Activated T-helper 9 cell treated with anti-CD3 and anti-CD28 coated beads, Interleukin-2, amount 50 U/mL, for 16 hours (primary cell): Measurements from ENCODE around the gene SSNA1.

Source experiments
- DNase-seq: peaks from one replicate; pipeline ENCODE4 v3.0.0-alpha.2; 2020; ENCODE audit warnings: low read depth

SSNA1 gene

GRCh38 chr9:137152844-137153405 lies 35.6 kb upstream of the SSNA1 start:
- DNase-seq, result no peak

GRCh38 chr9:137156567-137157375 lies 31.7 kb upstream of the SSNA1 start:
- peak; percentile 52 for DNase-seq

GRCh38 chr9:137157618-137158415 lies 30.7 kb upstream of the SSNA1 start:
- DNase-seq, result no peak

DNA sequence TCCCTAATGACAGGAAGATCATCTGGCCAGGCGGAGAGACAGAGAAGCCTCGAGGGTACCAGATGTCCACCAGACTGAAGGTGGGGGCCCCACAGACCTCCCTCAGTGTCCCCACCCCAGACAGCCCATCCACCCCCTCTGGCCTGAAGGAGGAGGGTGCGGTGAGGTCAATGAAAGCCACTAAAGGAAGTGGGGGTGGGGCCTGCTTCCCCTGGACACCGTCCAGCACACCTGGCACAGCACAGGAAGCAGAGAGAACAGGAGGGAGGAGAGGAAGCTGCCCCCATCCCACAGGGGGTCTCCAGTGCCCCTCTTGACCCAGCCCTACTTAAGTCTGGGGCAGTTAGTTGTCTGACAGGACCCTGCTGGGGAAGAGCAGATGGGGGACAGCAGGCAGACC lies 29.9 kb upstream of the SSNA1 start:
- no peak for DNase-seq

DNA sequence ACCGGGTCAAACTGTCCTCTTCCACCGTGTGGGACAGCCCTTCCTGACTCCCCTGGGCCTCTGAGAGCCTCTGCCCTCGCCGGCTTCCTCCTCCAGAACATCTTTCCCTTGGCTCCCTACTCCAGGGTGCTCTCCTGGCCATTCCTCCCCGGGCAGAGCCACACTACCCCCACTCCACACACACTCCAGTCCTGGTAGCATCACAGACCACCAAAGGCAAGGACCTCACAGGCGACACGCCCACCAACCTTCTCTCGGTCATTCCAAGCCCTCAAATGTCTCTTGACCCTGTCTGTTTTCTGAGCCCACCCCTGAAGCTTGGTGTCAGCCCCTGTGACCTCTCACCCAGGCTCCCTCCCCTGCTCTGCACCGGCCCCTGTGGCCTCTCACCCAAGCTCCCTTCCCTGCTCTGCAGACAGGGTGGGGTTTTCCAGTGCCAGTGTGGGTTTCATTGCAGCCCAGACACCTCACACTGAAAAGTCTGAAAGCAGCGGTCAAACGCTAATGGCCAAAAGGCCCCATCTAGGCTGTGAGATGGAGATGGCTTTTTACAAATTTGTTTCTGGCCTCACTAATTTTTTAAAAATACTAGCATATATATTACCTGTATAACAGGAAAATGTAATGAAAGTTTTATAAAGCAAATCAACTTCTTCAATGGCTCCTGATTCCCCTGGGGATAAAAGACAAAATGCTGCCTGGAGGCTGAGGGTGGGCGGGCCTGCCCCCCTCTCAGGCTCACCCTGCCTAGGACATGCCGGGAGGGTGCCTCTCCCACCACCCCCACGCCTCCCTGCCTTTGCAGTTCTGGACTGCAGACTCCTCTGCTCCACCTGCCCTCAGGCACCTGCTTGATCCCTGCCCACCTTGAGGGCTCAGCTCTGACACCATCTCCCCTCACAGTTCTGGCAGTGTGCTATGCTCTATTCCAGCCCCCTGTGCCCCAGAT lies 29.1 kb upstream of the SSNA1 start:
- no peak for DNase-seq

- DNase-seq, result no peak
Observed at GRCh38 chr9:137160054-137160425, 28.4 kb upstream of the SSNA1 start.

DNA sequence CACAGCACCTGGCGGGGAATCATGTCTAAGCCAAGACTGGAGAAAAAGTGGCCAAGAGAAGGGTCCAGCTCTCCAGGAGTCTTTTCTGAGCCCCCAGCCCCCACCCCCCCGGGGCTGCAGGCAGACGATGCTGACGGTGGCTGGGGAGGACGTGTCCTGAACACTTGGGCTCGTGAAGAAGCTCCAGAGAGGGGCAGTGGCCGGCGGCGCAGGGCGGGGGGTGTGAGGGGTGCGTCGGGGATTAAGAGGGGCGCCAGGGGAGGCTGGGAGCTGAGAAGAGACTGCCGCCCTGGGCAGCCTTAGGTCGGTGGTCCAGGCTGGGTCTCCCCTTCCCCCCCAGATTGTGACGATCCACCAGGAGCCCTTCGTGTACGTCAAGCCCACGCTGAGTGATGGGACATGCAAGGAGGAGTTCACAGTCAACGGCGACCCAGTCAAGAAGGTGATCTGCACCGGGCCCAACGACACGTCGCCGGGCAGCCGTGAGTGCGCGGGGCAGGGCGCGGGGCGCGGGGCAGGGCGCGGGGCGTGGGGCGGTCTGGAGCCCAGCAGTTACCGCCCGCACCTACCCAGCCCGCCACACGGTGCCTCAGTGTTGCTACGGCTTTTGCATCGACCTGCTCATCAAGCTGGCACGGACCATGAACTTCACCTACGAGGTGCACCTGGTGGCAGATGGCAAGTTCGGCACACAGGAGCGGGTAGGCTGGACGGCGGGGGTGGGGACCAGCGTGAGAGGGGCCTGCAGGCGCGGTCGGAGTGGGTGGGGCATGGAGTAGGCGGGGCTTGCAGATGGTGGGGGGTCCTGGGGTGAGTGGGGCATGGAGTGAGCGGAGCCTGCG lies 27.5 kb upstream of the SSNA1 start:
- no peak for DNase-seq

DNA sequence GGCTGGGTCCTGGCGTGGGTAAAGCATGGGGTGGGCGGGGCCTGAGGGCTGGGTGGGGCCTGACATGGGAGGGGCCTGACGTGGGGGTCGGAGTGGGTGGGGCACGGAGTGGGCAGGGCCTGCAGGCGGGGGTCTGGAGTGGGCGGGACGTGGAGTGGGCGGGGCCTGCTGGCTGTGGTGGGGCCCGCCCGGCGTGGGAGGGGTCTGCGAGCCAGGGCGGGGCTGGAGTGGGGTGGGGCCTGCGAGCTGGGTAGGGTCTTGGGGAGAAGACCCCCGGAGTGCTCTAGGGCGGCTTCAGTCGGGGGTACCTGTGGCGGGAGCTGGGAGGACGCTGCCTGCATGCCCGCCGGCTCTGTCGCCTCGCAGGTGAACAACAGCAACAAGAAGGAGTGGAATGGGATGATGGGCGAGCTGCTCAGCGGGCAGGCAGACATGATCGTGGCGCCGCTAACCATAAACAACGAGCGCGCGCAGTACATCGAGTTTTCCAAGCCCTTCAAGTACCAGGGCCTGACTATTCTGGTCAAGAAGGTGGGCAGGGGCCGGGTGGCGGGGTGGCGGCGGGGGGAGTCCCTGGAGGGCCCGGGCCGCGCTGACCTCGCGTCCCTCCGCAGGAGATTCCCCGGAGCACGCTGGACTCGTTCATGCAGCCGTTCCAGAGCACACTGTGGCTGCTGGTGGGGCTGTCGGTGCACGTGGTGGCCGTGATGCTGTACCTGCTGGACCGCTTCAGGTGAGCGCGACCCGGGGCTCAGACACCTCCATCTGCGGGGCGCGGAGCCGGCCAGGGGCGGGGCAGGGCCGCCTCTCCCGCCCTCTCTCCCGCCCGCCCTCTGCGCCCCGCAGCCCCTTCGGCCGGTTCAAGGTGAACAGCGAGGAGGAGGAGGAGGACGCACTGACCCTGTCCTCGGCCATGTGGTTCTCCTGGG lies 26.7 kb upstream of the SSNA1 start:
- no peak for DNase-seq

- DNase-seq, result no peak
Observed at GRCh38 chr9:137162505-137163364, 25.7 kb upstream of the SSNA1 start.

DNA sequence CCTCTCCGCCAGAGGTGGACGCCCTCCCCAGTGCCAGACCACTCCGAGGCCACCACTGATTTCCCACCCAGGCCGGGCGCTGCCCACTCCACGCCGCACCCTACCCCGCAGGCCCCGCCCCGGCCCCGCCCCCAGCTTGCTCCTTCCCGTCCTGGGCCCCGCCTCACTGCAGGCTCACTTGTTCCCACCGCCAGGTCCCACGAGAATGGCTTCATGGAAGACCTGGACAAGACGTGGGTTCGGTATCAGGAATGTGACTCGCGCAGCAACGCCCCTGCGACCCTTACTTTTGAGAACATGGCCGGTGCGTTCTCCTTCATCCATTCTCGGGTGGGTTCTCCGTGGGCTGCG lies 25.1 kb upstream of the SSNA1 start:
- no peak for DNase-seq

- DNase-seq, result no peak
Observed at GRCh38 chr9:137163805-137164204, 24.7 kb upstream of the SSNA1 start.

- DNase-seq, result no peak
Observed at GRCh38 chr9:137164370-137165249, 23.9 kb upstream of the SSNA1 start.

DNA sequence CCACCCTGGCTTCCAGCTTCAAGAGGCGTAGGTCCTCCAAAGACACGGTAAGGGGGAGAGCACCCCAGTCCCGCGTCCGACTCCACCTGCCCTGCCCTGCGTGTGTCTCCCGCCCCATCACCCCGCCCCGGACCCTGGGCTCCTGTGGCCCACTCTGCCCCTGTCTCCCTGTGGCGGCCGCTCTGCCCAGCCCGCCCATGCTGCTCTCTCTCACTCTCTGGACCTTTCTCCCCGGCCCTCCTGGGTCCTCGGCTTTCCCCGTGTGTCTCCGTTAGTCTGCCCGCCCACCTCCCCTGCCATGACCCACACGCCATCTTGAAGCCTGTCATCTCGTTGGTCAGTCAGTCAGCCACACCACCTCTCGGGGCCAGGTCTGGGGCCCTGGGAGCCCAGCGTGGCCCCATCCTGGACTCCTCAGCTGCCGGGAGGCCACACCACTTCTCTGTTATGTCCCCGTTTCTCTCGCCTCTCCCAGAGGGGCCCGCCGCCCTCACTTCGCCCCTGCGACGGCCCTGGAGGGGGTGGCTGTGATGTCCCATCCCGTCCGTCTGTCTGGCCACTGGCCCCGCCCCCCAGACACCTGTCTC lies 23.1 kb upstream of the SSNA1 start:
- no peak for DNase-seq

DNA sequence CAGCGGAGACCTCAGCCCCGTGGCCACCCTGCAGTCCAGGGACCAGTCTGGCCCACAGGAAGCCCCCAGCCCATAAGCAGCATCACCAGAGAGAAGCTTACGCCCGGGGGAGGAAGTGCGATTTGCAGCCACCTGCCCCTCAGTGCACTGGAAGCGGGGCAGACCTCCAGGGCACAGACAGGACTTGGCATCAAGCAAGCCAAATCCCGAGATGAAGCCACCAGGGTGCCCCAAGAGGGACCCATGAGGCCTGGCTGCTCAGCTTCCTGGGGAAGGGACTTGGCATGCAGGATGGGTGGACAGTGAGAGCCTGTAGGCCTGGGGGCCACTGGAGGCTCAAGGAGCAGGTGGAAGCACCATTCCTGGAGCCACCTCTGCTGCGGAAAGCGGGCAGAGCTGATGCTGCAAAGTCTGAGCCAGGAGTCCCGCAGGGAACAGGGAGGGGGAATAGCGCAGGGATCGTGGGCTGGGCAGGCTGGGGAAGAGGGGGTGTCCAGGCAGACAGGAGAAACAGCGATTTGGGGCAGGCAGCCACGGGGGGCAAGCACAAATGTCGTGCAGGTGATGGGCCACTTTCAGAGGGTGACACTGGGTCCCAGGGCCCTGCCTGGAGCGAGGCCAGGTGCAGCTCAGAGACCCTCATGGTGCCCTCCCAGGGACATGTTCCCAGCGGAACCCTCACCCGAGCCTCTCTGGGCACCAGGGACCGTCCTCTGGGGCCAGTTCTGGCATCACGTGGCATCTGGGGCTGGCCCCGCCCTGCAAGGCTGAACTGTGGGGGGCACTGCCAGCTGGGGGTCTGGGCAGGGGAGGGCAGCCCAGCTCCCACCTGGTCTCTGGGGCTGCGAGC lies 21.9 kb upstream of the SSNA1 start:
- no peak for DNase-seq

GRCh38 chr9:137167277-137167746 lies 21.2 kb upstream of the SSNA1 start:
- no peak for DNase-seq

DNA sequence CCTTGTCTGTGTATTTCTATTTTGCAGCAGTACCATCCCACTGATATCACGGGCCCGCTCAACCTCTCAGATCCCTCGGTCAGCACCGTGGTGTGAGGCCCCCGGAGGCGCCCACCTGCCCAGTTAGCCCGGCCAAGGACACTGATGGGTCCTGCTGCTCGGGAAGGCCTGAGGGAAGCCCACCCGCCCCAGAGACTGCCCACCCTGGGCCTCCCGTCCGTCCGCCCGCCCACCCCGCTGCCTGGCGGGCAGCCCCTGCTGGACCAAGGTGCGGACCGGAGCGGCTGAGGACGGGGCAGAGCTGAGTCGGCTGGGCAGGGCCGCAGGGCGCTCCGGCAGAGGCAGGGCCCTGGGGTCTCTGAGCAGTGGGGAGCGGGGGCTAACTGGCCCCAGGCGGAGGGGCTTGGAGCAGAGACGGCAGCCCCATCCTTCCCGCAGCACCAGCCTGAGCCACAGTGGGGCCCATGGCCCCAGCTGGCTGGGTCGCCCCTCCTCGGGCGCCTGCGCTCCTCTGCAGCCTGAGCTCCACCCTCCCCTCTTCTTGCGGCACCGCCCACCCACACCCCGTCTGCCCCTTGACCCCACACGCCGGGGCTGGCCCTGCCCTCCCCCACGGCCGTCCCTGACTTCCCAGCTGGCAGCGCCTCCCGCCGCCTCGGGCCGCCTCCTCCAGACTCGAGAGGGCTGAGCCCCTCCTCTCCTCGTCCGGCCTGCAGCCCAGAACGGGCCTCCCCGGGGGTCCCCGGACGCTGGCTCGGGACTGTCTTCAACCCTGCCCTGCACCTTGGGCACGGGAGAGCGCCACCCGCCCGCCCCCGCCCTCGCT lies 20.5 kb upstream of the SSNA1 start:
- DNase-seq, result no peak
